Measurements from ENCODE around the gene NOS2. TPM values are rescaled to one million over a fixed set of nuclear protein-coding genes. Genes with fewer than 3 reads are reported as not detected.
"Not testable (repeated sequence)": the region's sequence is repeated elsewhere in the genome, so short reads cannot be mapped to it uniquely, and the experiment has no call there.

NOS2 gene
- total RNA-seq: 10 to 100 TPM in 1 of 4 donors, 1 to 10 TPM in 2, under 1 TPM in 1; 0.40 to 20.3 (median 2.2) TPM

DNA sequence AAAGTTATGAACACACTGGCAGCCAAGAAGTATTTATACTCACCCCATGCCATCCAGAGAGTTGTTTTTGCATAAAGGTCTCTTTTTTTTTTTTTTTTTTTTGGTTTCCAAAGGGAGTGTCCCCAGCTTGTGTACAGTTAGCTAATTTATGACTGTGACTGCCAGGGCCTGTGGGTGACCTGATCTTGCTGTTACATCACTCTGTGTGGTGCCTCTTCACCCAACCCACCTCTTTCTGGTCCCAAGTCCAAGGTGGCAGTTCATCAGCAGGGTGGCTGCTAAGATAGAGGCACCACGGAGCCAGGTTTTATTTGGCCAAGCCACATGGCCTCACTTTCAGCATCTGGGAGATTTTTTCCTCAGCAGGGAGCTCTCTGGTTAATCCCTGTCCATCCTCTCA, at the start of gene NOS2:
NOS2 (minus strand) TSS at position 8 of the 400 bp plus-strand sequence. CDS start 1,720 bp downstream, outside the sequence.
- peaks cover 7% of the 10 kb centered on the region for H3K27me3 ChIP-seq
- TF ChIP-seq CTCF (IDR thresholded peaks at IDR 0.05) (no peak), POLR2A (IDR thresholded peaks at IDR 0.05) (no peak), EP300 (IDR thresholded peaks at IDR 0.05; ENCODE audit: low read depth) (no peak), POLR2AphosphoS5 (IDR thresholded peaks at IDR 0.05) (no peak)
- intact Hi-C loops (cut with DNase I; ENCODE audit: low total_unique reads) (loop anchor here (5.0 to 10.0 kb wide), 2 partner anchors 77 to 454 kb away; no protein-coding TSS in a partner anchor), in situ Hi-C loops (cut with MboI; ENCODE audit: low pct_ligation_motif_present in 1 of 4, low pct_unique_long_range_greater_than_20kb in 1 of 4, low sequenced_read_pairs in 3 of 4) (loop anchor here in 3 of 4 donors (10.0 kb wide), 1 partner anchor 74 kb away; no protein-coding TSS in a partner anchor)
- no peaks in the 10 kb centered on the region for H3K9me3 ChIP-seq
- H3K27ac ChIP-seq: peak within 1 kb of the TSS in 3 of 4 donors; percentile 7 to 39 (median 21)
- peaks cover 0 to 8% (median 0%) of the 10 kb centered on the region in 4 donors for H3K4me1 ChIP-seq
- 21% methylated on average over 1 of the region's 1 CpG; no CpG with 5 or more reads in 1 of the 2 donors for WGBS, 2 donors (ENCODE audit: low coverage in 1 of 2)
- H3K4me3 ChIP-seq: no peak within 1 kb of the TSS
- no peaks in the 10 kb centered on the region for H3K36me3 ChIP-seq
- DNase-seq: peak; percentile 50

- Histone ChIP-seq H3K36me3 (no peaks in the 10 kb centered on the region), H3K27me3 (no peaks in the 10 kb centered on the region), H3K4me1 (peaks cover 0 to 20% (median 9%) of the 10 kb centered on the region in 4 donors), H3K4me3 (no peak overlapping the region), H3K9me3 (no peaks in the 10 kb centered on the region), H3K27ac (no peak overlapping the region)
- 78 to 81% methylated on average over 3 to 9 of the region's 9 CpGs for WGBS, 2 donors (ENCODE audit: low coverage in 1 of 2)
- DNase-seq: no peak
- TF ChIP-seq EP300 (IDR thresholded peaks at IDR 0.05; ENCODE audit: low read depth): no peak
- intact Hi-C loops (cut with DNase I; ENCODE audit: low total_unique reads) (no loop called here), in situ Hi-C loops (cut with MboI; ENCODE audit: low pct_ligation_motif_present in 1 of 4, low pct_unique_long_range_greater_than_20kb in 1 of 4, low sequenced_read_pairs in 3 of 4) (no loop called here)
These were observed 49.3 kb upstream of the NOS2 start for GRCh38 chr17:27849474-27850185.

DNA sequence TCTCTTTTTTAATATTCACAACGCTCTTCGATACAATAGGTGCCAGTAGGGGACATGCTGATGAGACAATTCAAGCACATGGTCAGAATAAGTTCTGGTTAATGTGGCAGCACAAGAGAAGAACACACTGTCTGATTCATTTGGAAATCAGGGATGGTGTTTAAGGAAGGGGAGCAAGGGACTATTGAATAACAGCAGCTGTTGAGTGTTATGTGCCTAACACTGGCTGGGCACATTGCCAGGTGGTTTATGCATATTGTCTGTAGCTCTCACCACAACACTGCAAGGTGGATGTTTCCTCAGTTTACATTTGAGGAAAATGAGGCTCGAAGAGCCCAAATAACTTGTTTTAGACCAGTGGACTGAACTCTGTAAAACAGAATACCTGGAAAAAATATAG, 48.6 kb upstream of the NOS2 start:
- Histone ChIP-seq H3K36me3 (no peaks in the 10 kb centered on the region), H3K9me3 (no peaks in the 10 kb centered on the region), H3K4me1 (peaks cover 0 to 20% (median 9%) of the 10 kb centered on the region in 4 donors), H3K4me3 (no peak overlapping the region), H3K27me3 (no peaks in the 10 kb centered on the region), H3K27ac (no peak overlapping the region)
- DNase-seq: no peak
- 80% methylated on average over 3 of the region's 3 CpGs for WGBS, 2 donors (ENCODE audit: low coverage in 1 of 2)
- intact Hi-C loops (cut with DNase I; ENCODE audit: low total_unique reads) (no loop called here), in situ Hi-C loops (cut with MboI; ENCODE audit: low pct_ligation_motif_present in 1 of 4, low pct_unique_long_range_greater_than_20kb in 1 of 4, low sequenced_read_pairs in 3 of 4) (no loop called here)
- no peak for TF ChIP-seq EP300 (IDR thresholded peaks at IDR 0.05; ENCODE audit: low read depth)
- TF ChIP-seq POLR2A (IDR thresholded peaks at IDR 0.05): no peak
- TF ChIP-seq POLR2AphosphoS5 (IDR thresholded peaks at IDR 0.05): no peak
- TF ChIP-seq CTCF (IDR thresholded peaks at IDR 0.05): no peak

DNA sequence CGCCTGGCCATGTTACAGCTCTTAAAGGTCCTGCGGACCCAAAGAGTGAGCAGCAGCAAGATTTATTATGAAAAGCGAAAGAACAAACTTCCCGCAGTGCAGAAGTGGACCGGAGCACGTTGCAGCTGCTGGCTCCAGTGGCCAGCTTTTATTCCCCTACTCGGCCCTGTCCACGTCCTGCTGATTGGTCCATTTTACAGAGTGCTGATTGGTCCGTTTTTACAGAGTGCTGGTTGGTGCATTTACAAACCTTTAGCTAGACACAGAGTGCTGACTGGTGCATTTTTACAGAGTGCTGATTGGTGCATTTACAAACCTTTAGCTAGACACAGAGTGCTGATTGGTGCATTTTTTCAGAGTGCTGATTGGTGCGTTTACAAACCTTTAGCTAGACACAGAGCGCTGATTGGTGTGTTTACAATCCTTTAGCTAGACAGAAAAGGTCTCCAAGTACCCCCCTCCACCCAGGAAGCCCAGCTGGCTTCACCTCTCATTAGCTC, 46.5 kb upstream of the NOS2 start:
- H3K27me3 ChIP-seq; H3K36me3 ChIP-seq; intact Hi-C loops (cut with DNase I; ENCODE audit: low total_unique reads); DNase-seq; H3K9me3 ChIP-seq; in situ Hi-C loops (cut with MboI; ENCODE audit: low pct_ligation_motif_present in 1 of 4, low pct_unique_long_range_greater_than_20kb in 1 of 4, low sequenced_read_pairs in 3 of 4); H3K27ac ChIP-seq: not testable (repeated sequence)
- Histone ChIP-seq H3K4me3 (peak overlapping the region in 1 of 4 donors; percentile 0), H3K4me1 (peaks cover 0 to 13% (median 3%) of the 10 kb centered on the region in 4 donors)
- 86 to 89% methylated on average over 8 to 11 of the region's 11 CpGs for WGBS, 2 donors (ENCODE audit: low coverage in 1 of 2)

- Histone ChIP-seq H3K27ac (peak overlapping the region in 3 of 4 donors; percentile 11 to 32 (median 24)), H3K36me3 (no peaks in the 10 kb centered on the region)
- in situ Hi-C loops (cut with MboI; ENCODE audit: low pct_ligation_motif_present in 1 of 4, low pct_unique_long_range_greater_than_20kb in 1 of 4, low sequenced_read_pairs in 3 of 4): no loop called here
These were observed 45.8 kb upstream of the NOS2 start for GRCh38 chr17:27846042-27846655.

More at GRCh38 chr17:27846042-27846655, 45.8 kb upstream of the NOS2 start:
- Histone ChIP-seq H3K4me3 (peak overlapping the region in 1 of 4 donors; percentile 0), H3K9me3 (no peaks in the 10 kb centered on the region), H3K27me3 (no peaks in the 10 kb centered on the region), H3K4me1 (peaks cover 0 to 13% (median 3%) of the 10 kb centered on the region in 4 donors)
- intact Hi-C loops (cut with DNase I; ENCODE audit: low total_unique reads): no loop called here
- 65 to 83% methylated on average over 7 to 23 of the region's 23 CpGs for WGBS, 2 donors (ENCODE audit: low coverage in 1 of 2)
- DNase-seq: no peak
- TF ChIP-seq CTCF (IDR thresholded peaks at IDR 0.05): no peak
- TF ChIP-seq EP300 (IDR thresholded peaks at IDR 0.05; ENCODE audit: low read depth): no peak
- no peak for TF ChIP-seq POLR2AphosphoS5 (IDR thresholded peaks at IDR 0.05)
- no peak for TF ChIP-seq POLR2A (IDR thresholded peaks at IDR 0.05)

Data from transverse colon (tissue), 4 donors.